ENCODE measurements around the gene C19orf67. TPM values are rescaled to one million over a fixed set of nuclear protein-coding genes. Genes with fewer than 3 reads are reported as not detected.

Gene C19orf67
- total RNA-seq, 1 donor from 2014 or later: not detected

DNA sequence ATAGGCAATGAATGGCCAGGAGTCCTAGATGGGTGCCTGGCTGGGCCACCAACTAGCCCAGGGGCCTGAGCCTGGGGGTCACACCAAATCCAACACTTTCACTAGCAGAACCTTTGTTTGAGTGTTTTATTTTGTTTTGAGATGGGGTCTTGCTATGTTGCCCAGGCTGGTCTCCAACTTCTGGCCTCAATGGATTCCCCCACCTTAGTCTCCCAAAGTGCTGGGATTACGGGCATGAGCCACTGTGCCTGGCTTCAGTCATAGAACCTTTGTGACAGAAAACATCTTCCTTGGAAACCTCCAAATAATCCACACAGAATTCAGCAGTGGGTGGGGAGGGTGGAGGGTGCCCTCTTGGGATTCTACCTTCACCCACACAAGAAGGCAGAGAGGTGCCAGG is 25.9 kb upstream of the C19orf67 start:
- no peak for DNase-seq (ENCODE audit: extremely low read depth, low read depth, low spot score)

DNA sequence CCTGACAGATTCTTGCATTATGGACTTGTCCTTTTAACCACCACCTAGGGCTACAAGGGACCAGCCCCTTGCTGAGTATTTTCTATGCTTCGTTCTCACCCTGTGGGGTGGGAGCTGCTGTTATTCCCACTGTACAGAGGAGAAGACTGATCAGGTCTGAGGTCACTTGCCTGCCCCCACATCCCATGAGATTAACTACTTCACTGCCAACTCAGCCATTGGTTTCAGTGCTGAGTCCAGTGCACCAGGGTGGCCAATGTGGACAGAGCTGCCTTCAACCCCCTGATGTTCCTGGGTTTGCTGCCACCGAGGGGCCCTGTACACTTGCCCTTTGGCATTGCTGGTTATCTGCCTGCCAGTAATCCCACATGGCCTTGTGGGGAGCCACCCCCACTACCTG is 25.1 kb upstream of the C19orf67 start:
- DNase-seq (ENCODE audit: extremely low read depth, low read depth, low spot score): no peak

DNA sequence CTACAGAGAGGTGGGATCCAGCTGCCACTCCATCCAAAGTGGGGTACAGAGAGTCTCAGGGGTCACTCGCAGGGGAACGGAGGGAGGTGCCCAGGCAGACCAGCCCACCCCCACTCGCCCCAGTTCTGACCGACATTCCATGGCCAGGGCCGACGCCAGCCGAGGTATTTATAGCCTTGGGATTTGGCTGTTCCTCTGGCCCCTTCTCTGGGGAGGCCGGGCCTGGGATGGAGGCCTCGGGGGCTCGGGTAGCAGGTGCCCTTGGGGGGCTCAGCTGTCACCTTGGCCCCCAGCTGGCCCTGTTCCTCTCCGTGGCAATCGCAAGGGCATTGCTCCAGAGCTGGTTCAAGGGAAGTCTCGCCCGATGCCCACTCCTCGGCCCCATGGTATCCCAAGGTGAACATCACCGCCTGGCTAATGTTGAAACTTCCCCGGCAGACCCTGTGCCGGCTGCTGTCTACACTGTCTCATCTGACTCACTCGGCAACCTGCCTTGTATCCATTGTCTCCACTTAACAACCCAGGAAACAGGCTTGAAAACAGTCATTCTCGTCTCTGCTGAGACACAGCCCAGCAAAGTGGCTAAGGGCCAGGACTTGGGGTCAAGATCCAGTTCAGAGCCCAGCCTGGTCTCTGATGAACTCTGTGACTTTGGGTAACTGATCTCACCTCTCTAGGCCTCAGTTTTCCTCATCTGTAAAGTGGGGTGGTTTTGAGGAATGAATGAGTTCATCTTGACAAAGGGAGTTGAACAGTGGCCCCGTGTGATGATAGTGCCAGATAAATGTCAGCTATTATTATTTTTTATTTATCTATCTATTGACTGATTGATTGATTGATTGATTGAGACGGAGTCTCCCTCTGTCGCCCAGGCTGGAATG is 22.2 kb upstream of the C19orf67 start:
- peak; percentile 51 for DNase-seq (ENCODE audit: extremely low read depth, low read depth, low spot score)

DNA sequence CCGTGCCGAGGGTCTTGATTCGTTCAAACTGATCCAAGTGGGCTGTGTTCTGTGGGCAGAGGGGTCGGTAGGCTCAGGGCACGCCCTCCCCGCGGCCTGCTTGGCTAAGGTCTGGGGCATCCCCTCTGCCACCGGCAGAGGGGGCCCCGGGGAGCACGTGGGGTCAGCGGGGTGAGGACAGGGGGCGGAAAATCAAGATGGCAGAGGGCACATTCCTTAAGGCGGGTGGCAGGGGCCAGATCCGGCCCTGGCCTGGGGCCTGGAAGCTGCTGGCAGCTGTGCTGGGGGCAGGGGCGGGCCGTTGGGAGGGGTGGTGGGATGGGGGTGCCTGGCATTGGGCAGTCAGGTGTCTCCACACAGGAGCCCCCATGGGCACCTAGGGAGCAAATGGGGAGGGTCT is 21.3 kb upstream of the C19orf67 start:
- no peak for DNase-seq (ENCODE audit: extremely low read depth, low read depth, low spot score)

DNA sequence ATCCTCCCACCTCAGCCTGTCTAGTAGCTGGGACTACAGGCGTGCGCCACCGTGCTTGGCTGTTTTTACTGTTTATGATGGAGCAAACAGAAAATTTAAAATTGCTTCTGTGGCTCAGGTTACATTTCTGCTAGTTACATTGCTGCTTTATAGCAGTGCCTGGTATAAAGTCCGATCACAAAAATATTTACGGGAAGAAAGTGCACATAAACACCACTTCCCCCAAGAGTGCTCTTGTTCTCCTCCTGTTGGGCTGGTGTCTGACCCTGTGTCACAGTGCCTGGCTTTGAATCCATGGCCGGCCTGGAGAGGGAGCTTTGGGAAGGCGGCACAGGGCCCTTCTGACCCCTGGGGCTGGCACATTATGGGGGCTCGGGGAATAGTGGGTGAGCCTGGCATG is 20.1 kb upstream of the C19orf67 start:
- no peak for DNase-seq (ENCODE audit: extremely low read depth, low read depth, low spot score)

DNA sequence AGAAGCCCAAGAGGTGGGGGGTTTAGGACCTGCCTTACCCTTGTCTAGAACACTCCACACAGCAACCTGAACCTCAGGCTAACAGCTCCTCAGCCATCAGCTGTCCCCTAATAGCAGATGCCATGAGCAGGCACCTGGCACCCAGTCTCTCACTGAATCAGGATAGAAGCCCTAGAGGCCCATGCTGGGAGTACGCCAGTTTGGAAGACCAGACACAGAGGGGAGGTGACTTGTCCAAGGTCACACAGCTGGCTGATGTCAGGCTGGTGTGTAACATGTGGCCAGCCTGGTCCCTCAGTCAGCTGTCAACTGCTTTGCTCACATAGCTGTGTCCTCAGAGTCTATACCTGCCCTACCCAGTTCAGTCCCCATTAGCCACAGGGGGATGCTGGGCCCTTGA is 17.7 kb upstream of the C19orf67 start:
- no peak for DNase-seq (ENCODE audit: extremely low read depth, low read depth, low spot score)

DNA sequence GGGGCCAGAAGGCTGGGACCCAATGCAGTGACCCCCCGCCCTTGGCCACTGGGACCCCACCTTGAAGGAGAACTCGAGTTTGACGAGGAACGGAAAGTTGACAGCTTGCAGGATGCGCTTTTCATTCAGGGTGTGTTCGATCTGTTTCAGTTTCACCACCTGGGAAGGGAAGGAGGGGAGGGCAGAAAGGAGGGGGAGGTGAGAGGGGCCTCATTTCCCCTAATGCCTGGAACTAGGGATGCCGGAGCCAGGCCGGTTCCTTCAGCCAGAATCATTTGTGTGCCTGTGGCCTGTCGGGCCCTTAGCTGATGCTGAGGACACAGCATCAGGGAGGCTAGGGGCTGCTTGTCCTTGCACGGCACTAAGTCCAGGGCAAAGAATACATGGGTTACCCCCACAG is 17.2 kb upstream of the C19orf67 start:
- DNase-seq (ENCODE audit: extremely low read depth, low read depth, low spot score): no peak

DNA sequence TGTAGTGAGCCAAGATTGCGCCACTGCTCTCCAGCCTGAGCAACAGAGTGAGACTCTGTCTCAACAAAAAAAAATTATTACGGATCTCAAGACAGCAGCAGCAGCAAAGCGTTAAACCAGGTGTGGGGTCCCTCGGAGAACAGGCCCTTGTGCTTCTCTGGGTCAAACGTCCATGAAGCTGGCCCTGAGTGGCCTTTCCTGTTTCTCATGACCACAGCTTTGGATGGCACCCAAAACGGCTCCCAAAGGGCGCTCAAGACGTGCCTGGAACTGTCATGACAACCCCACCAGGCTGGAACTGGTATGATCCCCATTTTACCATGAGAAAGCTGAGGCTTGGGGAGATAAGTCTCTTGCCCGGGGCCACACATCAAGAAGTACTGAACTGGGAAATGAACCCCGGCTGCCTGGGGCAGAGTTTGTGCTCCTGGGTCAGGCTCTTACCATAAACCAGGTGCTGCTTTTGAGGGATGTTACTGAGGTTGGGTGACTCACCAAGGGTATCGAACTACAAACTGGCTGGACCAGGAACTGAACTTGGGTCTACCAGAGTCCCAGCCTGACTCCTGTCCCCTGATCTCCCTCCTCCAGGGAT is 16.6 kb upstream of the C19orf67 start:
- DNase-seq (ENCODE audit: extremely low read depth, low read depth, low spot score): no peak

DNA sequence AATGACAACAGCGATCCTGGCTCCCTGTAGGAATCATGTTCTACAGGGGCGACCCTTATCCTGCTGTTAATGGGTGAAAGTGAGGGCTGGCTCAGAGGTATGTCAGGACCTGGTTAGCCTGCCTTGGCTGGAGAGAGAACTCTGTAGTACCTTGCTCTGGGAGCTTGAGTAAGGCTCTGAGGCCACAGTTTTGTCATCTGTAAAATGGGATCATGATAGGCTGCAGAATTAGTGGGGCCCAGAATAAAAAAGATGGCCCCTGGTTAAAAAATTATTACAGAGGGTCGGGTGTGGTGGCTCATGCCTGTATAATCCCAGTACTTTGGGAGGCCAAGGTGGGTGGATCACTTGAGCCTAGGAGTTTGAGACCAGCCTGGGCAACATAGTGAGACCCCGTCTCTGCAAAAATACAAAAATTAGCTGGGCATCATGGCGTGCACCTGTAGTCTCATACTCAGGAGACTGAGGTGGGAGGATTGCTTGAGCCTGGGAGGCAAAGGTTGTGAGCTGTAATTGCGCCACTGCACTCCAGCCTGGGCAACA is 15.5 kb upstream of the C19orf67 start:
- no peak for DNase-seq (ENCODE audit: extremely low read depth, low read depth, low spot score)

DNA sequence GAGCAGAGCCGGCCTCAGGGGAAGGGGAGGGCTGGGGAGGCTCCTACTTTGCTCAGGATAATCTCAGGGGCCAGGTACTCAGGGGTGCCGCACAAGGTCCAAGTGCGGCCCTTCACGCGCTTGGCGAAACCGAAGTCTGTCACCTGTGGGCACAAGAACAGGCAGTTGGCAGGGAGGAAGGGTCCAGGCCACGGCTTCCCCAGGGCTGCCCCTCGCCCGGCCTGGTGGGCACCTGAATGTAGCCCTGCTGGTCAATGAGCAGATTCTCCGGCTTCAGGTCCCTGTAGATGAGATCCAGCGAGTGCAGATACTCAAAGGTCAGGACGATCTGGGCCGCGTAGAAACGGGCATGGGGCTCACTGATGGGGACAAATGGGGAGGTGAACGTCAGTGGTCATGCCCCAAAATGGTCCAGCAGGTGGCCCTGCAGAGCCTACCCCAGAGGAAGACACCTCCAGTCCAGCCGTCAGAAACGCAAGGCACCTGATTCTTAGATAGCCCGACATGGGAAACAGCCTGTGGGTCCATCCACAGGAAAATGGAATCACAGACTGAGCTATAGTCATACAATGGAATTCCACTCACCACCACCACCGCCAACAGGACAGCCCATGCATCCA is 12.1 kb upstream of the C19orf67 start:
- no peak for DNase-seq (ENCODE audit: extremely low read depth, low read depth, low spot score)

DNA sequence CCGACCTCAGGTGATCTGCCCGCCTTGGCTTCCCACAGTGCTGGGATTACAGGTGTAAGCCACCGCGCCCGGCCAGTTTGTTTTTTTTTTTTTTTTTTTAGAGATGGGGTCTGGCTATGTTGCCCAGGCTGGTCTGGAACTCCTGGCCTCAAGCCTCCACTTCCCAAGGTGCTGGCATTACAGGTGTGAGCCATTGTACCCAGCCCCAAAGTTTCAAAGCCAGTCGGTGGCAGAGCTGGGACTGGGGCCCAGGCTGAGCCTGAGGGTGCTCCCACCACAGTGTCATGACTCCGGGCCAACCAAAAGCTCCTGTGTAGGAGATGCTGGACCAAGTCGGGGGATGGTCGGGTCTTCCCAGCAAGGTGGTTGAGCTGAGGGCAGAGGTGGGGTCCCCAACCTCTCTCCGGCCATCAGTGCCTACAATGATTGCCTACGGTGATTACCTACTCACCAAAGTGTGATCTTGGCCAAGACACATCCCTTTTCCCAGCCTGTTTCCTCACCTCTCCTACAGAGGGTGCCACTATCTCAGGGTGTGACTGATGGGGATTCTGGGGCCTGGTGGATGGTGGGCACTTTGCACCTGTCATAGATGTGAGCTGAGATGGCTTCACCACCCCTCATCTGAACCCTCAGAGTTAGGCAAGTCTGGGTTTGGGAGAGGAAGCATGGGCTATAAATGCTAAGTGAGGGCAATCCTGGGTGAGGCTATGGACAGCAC is 10.8 kb upstream of the C19orf67 start:
- DNase-seq (ENCODE audit: extremely low read depth, low read depth, low spot score): no peak

DNA sequence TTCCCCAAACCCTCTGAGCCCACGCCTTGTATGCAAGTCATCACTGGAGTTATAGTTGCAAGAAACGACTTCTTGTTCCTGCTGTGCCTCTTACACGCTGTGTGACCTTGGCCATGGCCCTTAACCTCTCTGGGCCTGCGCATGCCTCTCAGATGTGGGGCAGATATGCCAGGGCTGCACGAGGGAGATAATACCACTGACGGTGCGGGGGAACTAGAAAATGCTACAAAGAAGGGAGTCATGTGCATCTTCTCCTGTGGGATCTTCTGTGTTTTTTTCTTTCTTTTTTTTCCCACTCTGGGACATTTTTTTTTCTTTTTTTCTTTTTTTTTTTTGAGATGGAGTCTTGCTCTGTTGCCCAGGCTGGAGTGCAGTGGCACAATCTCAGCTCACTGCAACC is 9.3 kb upstream of the C19orf67 start:
- no peak for DNase-seq (ENCODE audit: extremely low read depth, low read depth, low spot score)

DNA sequence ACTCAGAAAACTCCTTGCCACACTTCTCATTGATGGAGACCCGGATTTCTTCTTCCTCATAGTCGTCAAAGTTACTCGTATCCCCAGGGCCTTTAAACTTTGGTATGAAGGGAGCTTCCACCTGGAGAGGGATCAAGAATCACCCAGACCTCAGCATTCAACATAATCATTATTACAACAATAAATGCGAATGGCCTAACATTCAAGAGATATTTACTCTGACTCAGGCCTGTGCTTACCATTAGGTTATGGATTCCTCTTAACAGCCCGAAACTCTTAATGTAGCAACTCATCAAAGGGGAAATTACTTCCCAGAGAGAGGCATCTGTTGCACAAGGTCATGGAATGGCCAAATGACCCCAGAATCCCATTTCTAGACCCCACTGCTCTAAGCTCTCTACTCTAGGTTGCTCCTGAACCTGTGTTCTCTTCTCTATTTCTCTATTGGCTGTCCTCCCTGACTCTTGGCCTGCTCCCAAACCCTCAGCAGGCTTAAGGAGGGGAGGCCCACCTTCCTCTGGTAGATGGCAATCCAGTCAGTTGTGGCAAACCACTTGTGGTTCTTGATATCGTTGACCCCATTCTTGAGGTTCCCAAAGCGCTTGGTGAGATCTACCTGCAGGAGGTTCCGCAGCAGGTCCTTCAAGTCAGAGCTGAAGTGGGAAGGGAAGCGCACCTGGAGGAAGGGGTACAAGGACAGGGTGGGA is 7.7 kb upstream of the C19orf67 start:
- no peak for DNase-seq (ENCODE audit: extremely low read depth, low read depth, low spot score)

DNA sequence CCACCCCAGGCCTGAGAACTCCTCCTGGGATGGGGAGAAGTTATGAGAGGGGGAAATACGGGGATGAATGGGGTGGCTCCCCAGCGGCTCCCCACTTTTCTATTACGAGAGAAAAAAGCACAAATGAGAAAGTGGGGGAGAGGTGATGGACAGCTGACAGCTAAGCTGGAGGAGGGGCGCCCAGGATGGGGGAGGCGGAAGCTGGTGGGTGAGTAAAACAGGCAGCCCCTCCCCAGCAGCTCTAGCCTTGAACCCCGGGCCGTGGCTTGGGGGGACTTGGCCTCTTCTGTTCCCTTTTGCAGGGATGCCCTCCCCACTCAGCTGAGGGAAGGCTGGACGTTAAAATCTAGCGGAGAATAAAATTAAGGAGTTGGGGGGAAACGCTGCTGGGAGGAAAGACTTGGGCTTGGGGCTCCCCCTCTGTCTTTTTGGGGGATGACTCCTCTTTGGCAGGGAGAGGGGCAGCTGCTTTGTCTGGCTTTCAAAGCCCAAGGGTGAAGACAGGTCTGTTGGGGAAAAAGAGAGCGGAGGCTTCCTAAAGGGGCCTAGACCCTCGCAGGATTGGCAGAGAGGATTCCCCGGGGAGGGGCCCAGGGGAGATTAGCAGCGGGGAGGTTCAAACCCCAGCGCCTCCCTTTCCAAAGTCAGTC is 6.4 kb upstream of the C19orf67 start:
- no peak for DNase-seq (ENCODE audit: extremely low read depth, low read depth, low spot score)

DNA sequence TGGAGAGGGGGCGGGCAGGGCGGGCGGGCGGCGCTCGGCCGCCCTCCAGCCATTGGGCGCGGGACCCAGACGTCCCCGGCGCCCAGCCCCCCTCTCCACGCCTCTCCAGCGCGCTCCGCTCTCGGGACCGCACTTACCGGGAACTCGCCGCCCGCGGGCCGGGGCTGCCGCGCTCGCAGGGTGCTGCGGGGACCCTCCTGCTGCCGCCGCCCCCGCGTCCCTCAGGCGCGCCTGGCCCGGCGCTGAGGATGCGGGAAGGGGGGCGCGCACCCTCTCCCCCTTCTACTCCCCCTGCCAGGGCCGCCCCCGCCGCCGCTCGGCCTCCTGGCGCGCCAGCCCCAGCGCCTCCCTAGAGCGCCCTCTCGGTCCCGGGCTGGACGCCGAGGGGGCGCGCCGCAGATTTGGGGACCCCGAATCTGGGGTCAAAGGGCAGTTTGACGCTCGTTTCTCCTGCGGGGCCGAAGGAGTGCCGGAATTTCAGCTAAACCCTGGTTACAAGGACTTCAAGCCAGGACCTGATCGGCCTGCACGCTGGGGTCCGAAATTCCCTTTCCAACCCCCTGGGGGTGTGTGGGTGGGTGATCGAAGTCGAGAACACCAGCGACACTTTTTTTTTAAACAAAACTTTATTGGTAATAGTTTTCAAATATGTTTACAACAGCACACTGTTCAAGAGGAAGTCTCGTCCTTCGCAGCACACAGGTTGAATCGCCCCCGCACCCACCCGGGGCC is 5.7 kb upstream of the C19orf67 start:
- DNase-seq (ENCODE audit: extremely low read depth, low read depth, low spot score): no peak

DNA sequence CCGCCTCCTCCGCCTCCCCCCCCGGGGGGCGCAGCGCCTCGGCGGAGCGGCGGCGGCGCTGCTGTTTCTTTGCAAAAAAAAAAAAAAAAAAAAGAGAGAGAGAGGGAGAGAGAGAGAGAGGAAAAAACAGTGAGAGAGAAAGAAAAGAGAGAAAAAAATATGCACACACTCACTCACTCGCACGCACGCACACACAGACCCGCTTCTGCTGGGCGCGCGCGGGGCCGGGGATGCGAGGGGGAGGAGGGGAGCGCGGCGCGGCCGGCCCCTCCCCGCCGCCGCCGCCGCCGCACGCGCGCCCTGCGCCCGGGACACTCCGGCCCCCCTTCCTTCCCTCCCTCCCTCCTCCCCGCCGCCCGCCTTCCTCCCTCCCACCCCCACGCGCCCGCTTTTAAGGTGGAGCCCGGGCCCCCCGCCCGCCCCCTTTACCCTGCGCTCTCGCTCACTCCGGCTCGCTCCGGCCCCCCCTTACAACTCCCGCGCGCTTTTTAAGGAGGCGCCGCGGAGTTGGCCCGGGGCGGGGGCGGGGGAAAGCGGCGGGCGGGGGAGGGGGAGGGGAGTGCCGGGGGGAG is 5.0 kb upstream of the C19orf67 start, which contains the start of gene SAMD1:
Gene SAMD1, minus strand, starts transcription at position 243 of the 572 bp plus-strand sequence.
- DNase-seq (ENCODE audit: extremely low read depth, low read depth, low spot score): no peak

DNA sequence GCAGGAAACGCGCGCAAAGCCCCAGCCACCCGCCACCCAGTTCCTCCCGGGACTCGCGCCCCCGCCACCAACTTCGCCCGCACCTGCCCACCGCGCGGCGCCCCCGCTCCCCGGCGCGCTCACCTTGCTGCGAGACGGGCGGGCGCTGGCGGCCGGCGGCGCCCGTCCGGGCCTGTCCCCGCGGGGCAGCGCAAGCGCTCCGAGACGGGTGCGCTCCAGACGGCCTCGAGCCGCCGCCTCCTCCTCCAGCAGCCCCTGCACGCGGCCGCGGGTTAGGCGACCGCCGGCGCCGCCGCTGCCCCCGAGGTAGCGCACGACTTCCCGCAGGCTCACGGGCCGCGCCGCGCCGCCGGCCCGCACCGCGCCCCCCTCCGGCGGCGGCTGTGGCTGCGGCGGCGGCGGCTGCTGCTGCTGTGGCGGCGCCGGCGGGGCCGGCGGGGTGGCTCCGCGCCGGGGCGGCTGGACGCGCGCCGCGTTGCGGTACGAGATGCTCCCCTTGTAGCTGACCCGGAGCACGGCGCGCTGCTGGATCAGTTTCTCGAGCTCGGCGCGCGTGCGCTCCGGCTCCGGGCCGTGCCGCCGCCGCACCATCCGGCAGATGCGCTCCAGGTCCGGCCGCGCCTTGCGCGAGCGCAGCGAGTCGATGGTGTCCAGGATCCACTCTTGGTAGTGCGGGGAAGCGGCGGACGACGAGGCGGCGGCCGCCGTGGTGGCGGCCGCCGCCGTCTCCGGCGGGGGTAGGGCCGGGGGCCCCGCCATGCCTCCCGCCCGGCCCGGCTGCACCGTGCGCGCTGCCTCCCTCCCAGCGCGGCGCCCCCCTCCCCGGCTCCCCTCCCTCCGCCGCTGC is 4.3 kb upstream of the C19orf67 start:
- DNase-seq (ENCODE audit: extremely low read depth, low read depth, low spot score): no peak

DNA sequence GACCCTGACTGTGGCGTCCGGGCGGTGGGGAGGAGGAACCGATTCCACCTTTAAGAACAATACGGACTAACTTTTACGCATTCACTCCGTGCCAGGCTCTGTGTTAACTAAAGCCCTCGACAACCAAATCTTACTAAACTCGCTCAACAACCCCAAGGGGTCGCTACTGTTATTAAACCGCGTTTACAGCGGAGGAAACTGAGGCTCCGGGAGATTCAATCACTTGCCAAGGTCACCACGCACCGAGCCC is 3.8 kb upstream of the C19orf67 start:
- DNase-seq (ENCODE audit: extremely low read depth, low read depth, low spot score): no peak
